HUES6 (cell line): ENCODE data around the gene ULK1.
"Not testable (repeated sequence)": the region's sequence is repeated elsewhere in the genome, so short reads cannot be mapped to it uniquely, and the experiment has no call there.

ENCODE experiments used
- H3K27ac ChIP-seq: 2 replicates; pipeline ENCODE4 v1.7.0; 2013; ENCODE audit warnings: low read depth, mild to moderate bottlenecking, low read length, inconsistent platforms
- H3K27me3 ChIP-seq: 2 replicates; pipeline ENCODE4 v1.6.1; 2013; ENCODE audit warnings: low read length; ENCODE audit not compliant: control insufficient read depth, insufficient read depth
- H3K36me3 ChIP-seq: 2 replicates; pipeline ENCODE4 v1.6.1; 2013; ENCODE audit warnings: low read length; ENCODE audit not compliant: control insufficient read depth, insufficient read depth
- H3K4me1 ChIP-seq: 2 replicates; pipeline ENCODE4 v1.6.1; 2013; ENCODE audit warnings: low read length; ENCODE audit not compliant: control insufficient read depth, insufficient read depth
- H3K4me3 ChIP-seq: 2 replicates; pipeline ENCODE4 v1.5.1; 2013; ENCODE audit warnings: low read depth, low read length
- H3K9ac ChIP-seq: one replicate; pipeline ENCODE4 v1.6.1; 2013; ENCODE audit warnings: mild to moderate bottlenecking, low read length
- H3K9me3 ChIP-seq: 2 replicates; pipeline ENCODE4 v1.6.1; 2013; ENCODE audit warnings: low read depth, low read length; ENCODE audit not compliant: control insufficient read depth, insufficient read depth

The ULK1 gene

DNA sequence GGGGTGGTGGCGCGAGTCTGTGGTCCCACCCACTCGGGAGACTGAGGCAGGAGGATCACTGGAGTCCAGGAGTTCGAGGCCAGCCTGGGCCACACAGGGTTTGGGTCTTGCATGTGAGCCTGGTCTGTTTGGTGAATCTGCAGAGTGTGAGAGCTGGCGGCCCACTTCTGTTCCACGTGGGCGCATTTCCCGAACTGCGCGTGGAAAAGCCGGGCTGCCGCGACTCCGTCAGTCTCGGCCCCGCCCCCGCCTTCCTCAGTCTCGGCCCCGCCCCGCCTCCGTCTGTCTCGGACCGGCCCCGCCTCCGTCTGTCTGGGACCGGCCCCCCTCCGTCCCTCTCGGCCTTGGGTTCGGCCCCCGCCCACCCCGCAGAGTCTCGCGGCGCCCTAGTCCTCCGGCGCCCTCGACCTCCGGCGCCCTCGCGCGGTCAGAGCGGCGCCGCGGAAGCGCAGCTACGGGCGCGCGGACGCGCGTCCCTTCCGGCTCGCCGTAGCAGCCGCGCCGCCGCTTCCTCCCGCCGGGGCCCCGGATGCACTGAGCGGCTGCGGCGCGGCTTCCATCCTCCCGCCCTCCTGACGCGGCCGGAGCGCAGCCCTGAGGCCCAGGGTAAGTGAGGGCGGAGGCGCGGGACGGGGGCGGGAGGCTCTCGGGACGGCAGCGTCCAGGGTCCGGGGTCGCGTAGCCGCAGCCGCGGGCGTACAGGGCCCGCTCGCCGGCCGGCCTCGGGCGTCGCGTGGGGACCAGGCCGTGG lies 55.2 kb downstream of the ULK1 start, which contains the start of gene EP400:
Gene EP400 (plus strand): TSS at position 512 of the 751 bp plus-strand sequence. CDS start 10,678 bp downstream, outside the sequence.
- H3K27me3 ChIP-seq: no peaks in the 10 kb centered on the region
- peak within 1 kb of the TSS; percentile 79; the same call in 1 of the 2 replicates for H3K27ac ChIP-seq
- peaks cover 5% of the 10 kb centered on the region for H3K4me1 ChIP-seq
- H3K4me3 ChIP-seq: peak within 1 kb of the TSS; percentile 94
- peaks cover 5% of the 10 kb centered on the region for H3K36me3 ChIP-seq
- H3K9ac ChIP-seq: peak within 1 kb of the TSS; percentile 93
- 0 out of 2 replicates have a peak, but pooled peaks cover 2% of the 10 kb centered on the region for H3K9me3 ChIP-seq

DNA sequence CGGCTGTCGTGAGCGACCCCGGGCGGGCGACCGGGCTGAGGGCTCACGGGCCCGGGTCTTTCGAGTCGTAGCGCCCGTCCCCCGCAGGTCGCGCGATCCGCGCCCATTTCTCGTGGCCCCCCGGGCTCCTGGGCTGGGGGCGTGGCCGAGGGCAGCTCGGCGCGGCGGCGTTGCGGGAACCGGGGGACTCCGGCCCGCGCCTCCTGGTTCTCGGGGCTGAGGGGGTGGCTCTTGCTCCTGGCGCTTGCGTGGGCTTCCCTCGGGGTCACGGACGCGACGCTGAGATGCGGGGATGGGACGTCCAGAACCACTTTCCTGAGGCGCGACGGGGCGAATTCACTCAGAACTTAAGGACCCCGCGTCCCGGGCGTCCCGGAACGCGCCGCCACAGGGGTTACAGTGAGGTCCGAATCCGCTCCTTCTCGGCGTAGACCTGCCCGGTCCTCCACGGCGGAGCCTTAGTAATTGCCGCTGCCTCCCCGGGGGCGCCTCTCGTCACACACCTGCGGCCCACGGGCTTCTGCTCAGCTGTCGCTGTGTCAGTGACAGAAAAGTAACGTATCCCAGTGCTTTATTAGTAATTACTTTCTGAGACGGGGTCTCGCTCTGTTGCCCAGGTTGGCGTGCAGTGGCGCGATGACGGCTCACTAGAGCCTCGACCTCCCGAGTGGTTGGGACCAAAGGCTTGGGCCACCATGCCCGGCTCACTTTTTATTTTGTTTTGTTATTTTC lies 55.9 kb downstream of the ULK1 start:
- no peaks in the 10 kb centered on the region for H3K9me3 ChIP-seq
- H3K36me3 ChIP-seq: no peaks in the 10 kb centered on the region
- peak overlapping the region; percentile 79; the same call in 1 of the 2 replicates for H3K27ac ChIP-seq
- no peaks in the 10 kb centered on the region for H3K27me3 ChIP-seq
- peaks cover 5% of the 10 kb centered on the region for H3K4me1 ChIP-seq
- peak overlapping the region; percentile 93 for H3K9ac ChIP-seq
- H3K4me3 ChIP-seq: peak overlapping the region; percentile 94

DNA sequence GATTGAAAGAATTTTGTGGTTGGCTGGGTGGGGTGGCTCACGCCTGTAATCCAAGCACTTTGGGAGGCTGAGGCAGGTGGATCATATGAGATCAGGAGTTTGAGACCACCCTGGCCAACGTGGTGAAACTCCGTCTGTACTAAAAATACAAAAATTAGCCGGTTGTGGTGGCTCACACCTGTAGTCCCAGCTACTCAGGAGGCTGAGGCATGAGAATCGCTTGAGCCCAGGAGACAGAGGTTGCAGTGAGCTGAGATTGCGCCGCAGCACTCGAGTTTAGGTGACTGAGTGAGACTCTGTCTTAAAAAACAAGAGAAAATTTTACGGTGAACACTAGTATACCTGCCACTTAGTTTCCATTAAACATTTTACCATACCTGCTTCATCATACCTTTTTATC lies 59.4 kb downstream of the ULK1 start:
- H3K27ac ChIP-seq, H3K4me3 ChIP-seq, H3K27me3 ChIP-seq, H3K36me3 ChIP-seq, H3K9ac ChIP-seq, H3K9me3 ChIP-seq, H3K4me1 ChIP-seq: not testable (repeated sequence)

DNA sequence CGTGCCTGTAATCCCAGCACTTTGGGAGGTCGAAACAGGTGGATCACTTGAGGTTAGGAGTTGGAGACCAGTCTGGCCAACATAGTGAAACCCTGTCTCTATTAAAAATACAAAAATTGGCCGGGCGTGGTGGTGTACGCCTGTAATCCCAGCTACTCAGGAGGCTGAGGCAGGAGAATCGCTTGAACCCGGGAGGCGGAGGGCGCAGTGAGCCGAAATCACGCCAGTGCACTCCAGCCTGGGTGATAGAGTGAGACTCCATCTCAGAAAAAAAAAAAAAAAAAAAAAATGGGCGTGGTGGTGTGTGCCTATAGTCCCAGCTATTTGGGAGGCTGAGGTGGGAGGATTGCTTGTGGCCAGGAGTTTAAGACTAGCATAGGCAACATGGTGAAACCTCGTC lies 60.0 kb downstream of the ULK1 start:
- not testable (repeated sequence) for H3K9me3 ChIP-seq, H3K9ac ChIP-seq, H3K4me1 ChIP-seq, H3K27ac ChIP-seq, H3K4me3 ChIP-seq, H3K36me3 ChIP-seq, H3K27me3 ChIP-seq

DNA sequence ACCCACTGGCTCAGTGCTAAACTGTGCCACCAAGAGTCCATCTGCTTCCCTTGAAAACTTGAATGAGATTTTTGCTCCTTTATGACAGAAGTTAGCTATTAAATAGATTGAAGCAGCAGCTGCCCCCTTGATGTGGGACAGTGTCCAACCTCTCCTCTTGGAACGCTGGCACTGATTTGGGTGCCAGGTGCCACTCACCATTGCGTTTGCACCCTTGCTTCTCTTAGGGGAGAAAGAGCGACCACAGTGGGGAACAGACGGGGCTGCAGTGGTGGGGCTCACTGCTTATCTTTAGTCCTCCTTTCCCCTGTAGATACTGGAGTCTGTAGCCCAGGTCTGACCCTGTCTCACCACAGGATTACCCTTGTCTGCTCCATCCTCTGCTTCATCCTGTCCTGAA lies 64.7 kb downstream of the ULK1 start:
- Histone ChIP-seq H3K9me3 (no peaks in the 10 kb centered on the region), H3K27ac (no peak overlapping the region), H3K9ac (no peak overlapping the region), H3K4me1 (peaks cover 7% of the 10 kb centered on the region), H3K27me3 (no peaks in the 10 kb centered on the region), H3K36me3 (peaks cover 16% of the 10 kb centered on the region), H3K4me3 (no peak overlapping the region)

DNA sequence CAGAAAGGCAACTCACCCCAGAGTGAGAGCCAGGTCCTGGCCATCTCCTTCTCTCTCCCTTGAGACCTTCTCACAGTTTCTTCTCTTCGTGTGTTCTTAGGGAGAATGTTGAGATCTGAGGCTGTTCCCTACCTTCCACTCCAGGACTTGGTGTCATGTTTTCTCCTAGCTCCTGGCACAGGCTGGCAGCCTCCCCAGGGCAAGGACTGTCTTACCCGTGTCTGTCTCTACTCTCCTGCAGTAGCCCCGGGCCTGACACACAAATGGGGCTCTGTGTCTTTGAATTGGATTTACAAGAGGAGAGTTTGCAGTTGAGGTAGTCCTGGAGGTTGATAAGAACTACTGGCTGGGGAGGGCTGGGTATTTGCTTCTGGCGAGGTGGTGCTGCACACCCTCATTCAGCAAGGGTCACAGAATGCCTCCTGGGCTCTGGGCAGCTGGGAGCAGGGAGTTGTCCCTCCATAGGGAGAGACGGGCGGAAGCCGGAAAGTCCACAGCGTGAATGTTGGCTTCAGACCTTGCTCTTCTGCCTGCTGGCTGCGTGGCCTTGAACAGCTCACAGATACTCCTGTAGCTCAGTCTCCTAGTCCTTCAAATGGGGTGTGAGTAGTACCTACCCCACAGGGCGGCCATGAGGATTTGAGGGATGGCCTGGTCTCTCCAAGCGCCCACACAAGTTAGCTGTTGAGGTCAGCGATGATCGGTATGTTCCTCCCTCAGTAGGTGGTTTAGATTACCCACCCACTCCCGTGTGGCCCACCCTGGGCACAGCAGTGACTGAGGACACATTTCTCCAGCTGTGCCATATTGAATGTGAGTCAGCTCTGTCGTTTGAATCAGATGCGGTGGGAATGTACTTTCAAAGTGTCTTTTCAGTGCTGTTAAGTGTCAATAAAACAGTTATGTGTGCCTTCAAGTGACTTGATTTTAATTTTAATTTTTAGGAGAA lies 65.5 kb downstream of the ULK1 start:
- H3K36me3 ChIP-seq: peaks cover 18% of the 10 kb centered on the region
- H3K9ac ChIP-seq: no peak overlapping the region
- no peak overlapping the region for H3K4me3 ChIP-seq
- H3K9me3 ChIP-seq: no peaks in the 10 kb centered on the region
- no peaks in the 10 kb centered on the region for H3K27me3 ChIP-seq
- peaks cover 7% of the 10 kb centered on the region for H3K4me1 ChIP-seq
- no peak overlapping the region for H3K27ac ChIP-seq

DNA sequence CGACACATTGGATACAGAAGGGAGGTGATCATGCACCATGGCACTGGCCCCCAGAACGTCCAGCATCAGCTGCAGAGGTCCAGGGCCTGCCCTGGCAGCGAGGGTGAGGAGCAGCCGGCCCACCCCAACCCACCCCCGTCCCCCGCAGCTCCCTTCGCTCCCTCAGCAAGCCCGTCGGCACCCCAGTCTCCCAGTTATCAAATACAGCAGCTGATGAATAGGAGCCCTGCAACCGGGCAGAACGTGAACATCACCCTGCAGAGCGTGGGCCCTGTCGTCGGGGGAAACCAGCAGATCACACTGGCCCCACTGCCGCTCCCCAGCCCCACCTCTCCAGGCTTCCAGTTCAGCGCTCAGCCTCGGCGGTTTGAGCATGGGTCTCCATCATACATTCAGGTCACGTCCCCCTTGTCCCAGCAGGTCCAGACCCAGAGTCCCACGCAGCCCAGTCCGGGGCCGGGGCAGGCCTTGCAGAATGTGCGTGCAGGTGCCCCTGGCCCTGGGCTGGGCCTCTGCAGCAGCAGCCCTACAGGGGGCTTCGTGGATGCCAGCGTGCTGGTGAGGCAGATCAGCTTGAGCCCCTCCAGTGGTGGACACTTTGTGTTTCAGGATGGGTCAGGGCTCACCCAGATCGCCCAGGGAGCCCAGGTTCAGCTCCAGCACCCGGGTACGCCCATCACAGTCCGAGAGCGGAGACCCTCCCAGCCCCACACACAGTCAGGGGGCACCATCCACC lies 66.3 kb downstream of the ULK1 start:
- H3K9me3 ChIP-seq, H3K27ac ChIP-seq, H3K27me3 ChIP-seq, H3K4me3 ChIP-seq, H3K4me1 ChIP-seq, H3K9ac ChIP-seq: not testable (repeated sequence)
- peaks cover 19% of the 10 kb centered on the region for H3K36me3 ChIP-seq

DNA sequence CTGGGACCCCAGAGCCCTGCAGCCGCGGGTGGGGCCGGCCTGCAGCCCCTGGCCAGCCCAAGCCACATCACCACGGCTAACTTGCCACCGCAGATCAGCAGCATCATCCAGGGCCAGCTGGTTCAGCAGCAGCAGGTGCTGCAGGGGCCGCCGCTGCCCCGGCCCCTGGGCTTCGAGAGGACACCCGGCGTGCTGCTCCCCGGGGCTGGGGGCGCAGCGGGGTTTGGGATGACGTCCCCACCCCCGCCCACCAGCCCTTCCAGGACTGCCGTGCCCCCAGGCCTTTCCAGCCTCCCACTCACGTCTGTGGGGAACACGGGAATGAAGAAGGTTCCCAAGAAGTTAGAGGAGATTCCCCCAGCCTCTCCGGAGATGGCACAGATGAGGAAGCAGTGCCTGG lies 66.9 kb downstream of the ULK1 start:
- not testable (repeated sequence) for H3K4me1 ChIP-seq, H3K9ac ChIP-seq, H3K9me3 ChIP-seq, H3K4me3 ChIP-seq, H3K27me3 ChIP-seq, H3K27ac ChIP-seq
- peaks cover 19% of the 10 kb centered on the region for H3K36me3 ChIP-seq

DNA sequence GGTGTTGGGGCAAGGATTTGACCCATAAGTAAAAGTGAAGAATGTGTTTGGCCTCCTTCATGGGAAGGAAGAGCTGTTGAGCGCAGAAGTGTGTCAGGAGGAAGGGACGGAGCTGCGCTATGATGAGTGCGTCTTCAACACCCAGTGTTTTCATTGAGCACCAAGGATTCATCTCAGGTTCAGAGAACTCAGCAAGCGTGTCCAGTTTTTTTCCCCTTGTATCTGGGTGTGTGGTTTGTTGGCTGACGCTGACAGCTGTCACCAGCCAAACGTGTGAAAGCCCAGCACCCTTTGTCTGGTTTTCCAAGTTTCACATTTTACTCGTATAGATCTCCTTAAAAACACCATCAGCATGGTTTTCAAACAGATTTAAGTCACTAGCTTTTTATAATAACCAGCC lies 67.6 kb downstream of the ULK1 start:
- Histone ChIP-seq H3K4me3 (no peak overlapping the region), H3K9me3 (no peaks in the 10 kb centered on the region), H3K27me3 (no peaks in the 10 kb centered on the region), H3K4me1 (peaks cover 7% of the 10 kb centered on the region), H3K27ac (no peak overlapping the region), H3K9ac (no peak overlapping the region), H3K36me3 (peaks cover 19% of the 10 kb centered on the region)

DNA sequence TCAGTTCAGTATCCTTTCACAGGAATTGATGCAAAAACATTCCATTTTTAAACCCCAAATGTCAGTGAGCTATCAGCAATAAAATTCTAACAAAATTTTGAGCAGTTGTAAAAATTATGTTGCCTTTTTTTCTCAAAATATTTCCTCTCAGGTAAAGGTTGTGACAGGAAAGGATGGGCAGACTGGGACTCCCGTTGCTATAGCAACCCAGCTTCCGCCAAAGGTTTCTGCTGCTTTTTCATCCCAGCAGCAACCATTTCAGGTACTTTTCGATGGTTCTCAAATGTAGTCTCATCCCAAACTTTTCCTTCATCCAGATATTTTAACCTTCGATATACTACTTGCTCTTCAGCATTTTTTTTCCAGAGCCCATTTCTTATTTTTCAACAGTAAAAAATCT lies 69.0 kb downstream of the ULK1 start:
- Histone ChIP-seq H3K36me3 (peaks cover 19% of the 10 kb centered on the region), H3K9me3 (no peaks in the 10 kb centered on the region), H3K9ac (no peak overlapping the region)

More for the DNA sequence above, 69.0 kb downstream of the ULK1 start:
- Histone ChIP-seq H3K4me3 (no peak overlapping the region), H3K27me3 (no peaks in the 10 kb centered on the region), H3K4me1 (no peaks in the 10 kb centered on the region), H3K27ac (no peak overlapping the region)
